A673 (cell line): ENCODE data around the gene MAB21L4. TPM values are rescaled to one million over a fixed set of nuclear protein-coding genes. Genes with fewer than 3 reads are reported as not detected.

Source experiments
- BruUV-seq: library from RNA; stranded (reverse); fragments of 400-500 nt; replicated peaks from 2 replicates; lab custom pipeline; 2021; lab: Mats Ljungman, UMichigan
- CTCF ChIA-PET: fragments of 300-600 bp; sonication (Branson Sonifier 250); formaldehyde crosslinking; loops from one replicate; lab custom pipeline; 2022; ENCODE audit warnings: antibody characterized with exemption; lab: Charles Lee
- POLR2A ChIA-PET: fragments of 300-600 bp; sonication (Branson Sonifier 250); formaldehyde crosslinking; loops from one replicate; lab custom pipeline; 2022; ENCODE audit warnings: antibody characterized with exemption; ENCODE audit not compliant: low non-redundant PET; lab: Charles Lee
- DNase-seq: peaks from one replicate; pipeline ENCODE4 v3.0.0-alpha.2; 2015; ENCODE audit warnings: low spot score
- H3K27ac ChIP-seq: fragments of 200-600 bp; sonication (generic); 2 replicates; pipeline ENCODE4 v1.5.1; 2016; ENCODE audit warnings: mixed run types, low read depth, mild to moderate bottlenecking, mixed read lengths, antibody characterized with exemption, low read length; ENCODE audit not compliant: poor library complexity, severe bottlenecking
- H3K27me3 ChIP-seq: fragments of 200-600 bp; sonication (generic); replicated peaks from 2 replicates; pipeline ENCODE4 v1.6.1; 2017; ENCODE audit warnings: mixed run types, low read depth, mild to moderate bottlenecking, mixed read lengths, antibody characterized with exemption, low read length; ENCODE audit not compliant: insufficient read depth, poor library complexity
- H3K36me3 ChIP-seq: fragments of 200-600 bp; sonication (generic); 2 replicates; pipeline ENCODE4 v1.6.1; 2016; ENCODE audit warnings: mixed run types, mild to moderate bottlenecking, mixed read lengths, antibody characterized with exemption, low read length; ENCODE audit not compliant: insufficient read depth, poor library complexity, severe bottlenecking
- H3K4me1 ChIP-seq: fragments of 200-600 bp; sonication (generic); 2 replicates; pipeline ENCODE4 v1.6.1; 2017; ENCODE audit warnings: mixed run types, mild to moderate bottlenecking, mixed read lengths, antibody characterized with exemption, low read length; ENCODE audit not compliant: insufficient read depth, poor library complexity, severe bottlenecking
- H3K4me3 ChIP-seq: fragments of 200-600 bp; sonication (generic); 2 replicates; pipeline ENCODE4 v1.5.1; 2016; ENCODE audit warnings: low read depth, mixed run types, mild to moderate bottlenecking, mixed read lengths, low read length; ENCODE audit not compliant: poor library complexity, severe bottlenecking
- H3K9me3 ChIP-seq: fragments of 200-600 bp; sonication (generic); 2 replicates; pipeline ENCODE4 v1.6.1; 2016; ENCODE audit warnings: mixed run types, low read depth, mild to moderate bottlenecking, mixed read lengths, antibody characterized with exemption, low read length; ENCODE audit not compliant: poor library complexity, severe bottlenecking
- EZH2 ChIP-seq: fragments of 200-600 bp; sonication (generic); IDR thresholded peaks from 2 replicates; pipeline ENCODE4 v1.6.1; 2017; ENCODE audit warnings: borderline replicate concordance, low read depth, mild to moderate bottlenecking, mixed read lengths, antibody characterized with exemption, low read length; ENCODE audit not compliant: poor library complexity, severe bottlenecking
- intact Hi-C: fragments of 100-400 bp; cut with micrococcal nuclease; formaldehyde crosslinking; loops from one replicate; pipeline ENCODE4 v1.10.0; 2022; ENCODE audit not compliant: unreplicated experiment
- total RNA-seq: library from RNA; stranded (reverse); gene quantifications from 2 replicates; pipeline ENCODE4 v1.2.3, GENCODE V29; 2021
- TF ChIP-seq, protein P1 (sequence below): fragments of 300-800, 200-600 bp; sonication (generic); conservative IDR thresholded peaks from 2 replicates; pipeline ENCODE4 v1.5.1; 2017; ENCODE audit warnings: low read depth, mild to moderate bottlenecking, antibody characterized with exemption, low read length, moderate library complexity, mixed read lengths

The MAB21L4 gene
- total RNA-seq, 1 experiment from 2014 or later = not detected

DNA sequence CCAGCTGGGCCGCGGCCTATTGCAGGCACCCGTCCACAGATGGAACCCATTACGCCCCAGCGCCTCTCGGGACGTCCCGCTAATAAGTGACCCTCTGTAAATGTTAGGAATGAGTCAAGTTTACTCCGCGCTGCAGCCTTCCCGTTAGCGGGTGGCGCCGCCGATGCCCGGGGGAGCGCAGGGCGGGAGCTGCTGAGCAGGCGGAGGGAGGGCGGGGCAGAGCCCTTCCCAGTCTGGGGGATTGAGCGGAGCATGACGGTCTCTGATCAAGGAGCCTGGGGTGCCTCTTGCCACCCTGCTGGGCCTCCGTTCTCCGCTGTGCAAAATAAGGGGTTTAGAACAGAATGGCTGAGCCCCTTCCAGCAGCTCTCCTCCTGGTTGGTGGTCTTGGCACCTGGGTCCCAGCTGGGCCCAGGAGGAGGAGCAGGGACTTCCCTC is 20.6 kb upstream of the MAB21L4 start:
- POLR2A ChIA-PET = no interaction called here
- no TSS peak for BruUV-seq
- H3K4me1 ChIP-seq = peaks cover 33% of the 10 kb centered on the region
- CTCF ChIA-PET = interaction anchor here (0.6 kb wide), 1 partner anchor 108 kb away, joined by 3 read pairs; no protein-coding TSS in a partner anchor
- TF ChIP-seq EZH2 = no peak
- H3K9me3 ChIP-seq = no peaks in the 10 kb centered on the region
- no peaks in the 10 kb centered on the region for H3K36me3 ChIP-seq
- peak overlapping the region; percentile 68 for H3K27ac ChIP-seq
- H3K4me3 ChIP-seq = peak overlapping the region; percentile 32
- no peaks in the 10 kb centered on the region for H3K27me3 ChIP-seq
- DNase-seq = peak; percentile 94
- intact Hi-C loops = loop anchor here (1.0 to 10.0 kb wide), 2 partner anchors 75 to 158 kb away; no protein-coding TSS in a partner anchor

DNA sequence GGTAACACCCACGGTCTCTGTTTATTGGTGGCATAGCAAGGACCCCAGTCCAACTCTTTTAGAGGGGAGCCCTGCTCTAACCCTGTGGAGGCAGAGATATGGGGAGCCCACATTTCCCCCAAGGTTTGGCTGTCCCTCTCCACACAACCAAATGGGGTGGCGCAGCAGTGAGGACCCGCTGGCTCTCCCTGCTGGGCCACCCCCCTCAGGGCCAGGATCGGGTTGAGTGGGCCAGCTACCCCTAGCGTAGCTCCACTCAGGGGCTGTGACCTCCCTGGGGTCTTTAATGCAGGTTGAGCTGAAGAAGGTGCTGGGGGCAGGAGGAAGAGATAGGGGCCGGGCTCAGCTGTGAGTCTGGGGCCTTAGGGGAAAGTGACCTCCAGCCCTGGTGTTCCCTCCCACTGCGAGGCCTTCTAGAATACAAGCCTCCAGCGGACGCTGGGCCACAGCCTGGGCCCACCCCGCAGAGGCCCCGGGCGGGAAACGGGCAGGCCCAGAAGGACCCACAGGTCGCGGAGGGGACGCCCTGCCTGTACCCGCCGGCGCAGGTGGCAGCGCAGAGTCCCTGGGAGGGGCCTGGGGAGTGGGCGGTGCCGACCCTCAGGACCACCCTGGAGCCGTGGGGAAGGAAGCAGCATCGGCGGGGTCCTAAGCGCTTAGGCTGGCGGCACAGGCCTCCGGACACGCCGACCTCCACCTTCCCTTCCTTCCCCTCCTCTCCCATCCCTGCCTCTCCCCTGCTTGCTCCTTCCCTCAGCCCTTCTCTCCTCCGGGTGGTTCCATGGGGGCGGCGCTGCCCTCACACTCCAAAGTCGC is 19.8 kb upstream of the MAB21L4 start:
- BruUV-seq = no TSS peak
- Histone ChIP-seq H3K36me3 (no peaks in the 10 kb centered on the region), H3K4me3 (no peak overlapping the region), H3K9me3 (no peaks in the 10 kb centered on the region), H3K27ac (no peak overlapping the region), H3K27me3 (no peaks in the 10 kb centered on the region), H3K4me1 (peaks cover 25% of the 10 kb centered on the region)
- CTCF ChIA-PET = no interaction called here
- intact Hi-C loops = loop anchor here (1.0 to 10.0 kb wide), 2 partner anchors 76 to 159 kb away; no protein-coding TSS in a partner anchor
- TF ChIP-seq, protein P1, sequence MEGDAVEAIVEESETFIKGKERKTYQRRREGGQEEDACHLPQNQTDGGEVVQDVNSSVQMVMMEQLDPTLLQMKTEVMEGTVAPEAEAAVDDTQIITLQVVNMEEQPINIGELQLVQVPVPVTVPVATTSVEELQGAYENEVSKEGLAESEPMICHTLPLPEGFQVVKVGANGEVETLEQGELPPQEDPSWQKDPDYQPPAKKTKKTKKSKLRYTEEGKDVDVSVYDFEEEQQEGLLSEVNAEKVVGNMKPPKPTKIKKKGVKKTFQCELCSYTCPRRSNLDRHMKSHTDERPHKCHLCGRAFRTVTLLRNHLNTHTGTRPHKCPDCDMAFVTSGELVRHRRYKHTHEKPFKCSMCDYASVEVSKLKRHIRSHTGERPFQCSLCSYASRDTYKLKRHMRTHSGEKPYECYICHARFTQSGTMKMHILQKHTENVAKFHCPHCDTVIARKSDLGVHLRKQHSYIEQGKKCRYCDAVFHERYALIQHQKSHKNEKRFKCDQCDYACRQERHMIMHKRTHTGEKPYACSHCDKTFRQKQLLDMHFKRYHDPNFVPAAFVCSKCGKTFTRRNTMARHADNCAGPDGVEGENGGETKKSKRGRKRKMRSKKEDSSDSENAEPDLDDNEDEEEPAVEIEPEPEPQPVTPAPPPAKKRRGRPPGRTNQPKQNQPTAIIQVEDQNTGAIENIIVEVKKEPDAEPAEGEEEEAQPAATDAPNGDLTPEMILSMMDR = no peak
- TF ChIP-seq EZH2 = no peak
- POLR2A ChIA-PET = no interaction called here
- no peak for DNase-seq

DNA sequence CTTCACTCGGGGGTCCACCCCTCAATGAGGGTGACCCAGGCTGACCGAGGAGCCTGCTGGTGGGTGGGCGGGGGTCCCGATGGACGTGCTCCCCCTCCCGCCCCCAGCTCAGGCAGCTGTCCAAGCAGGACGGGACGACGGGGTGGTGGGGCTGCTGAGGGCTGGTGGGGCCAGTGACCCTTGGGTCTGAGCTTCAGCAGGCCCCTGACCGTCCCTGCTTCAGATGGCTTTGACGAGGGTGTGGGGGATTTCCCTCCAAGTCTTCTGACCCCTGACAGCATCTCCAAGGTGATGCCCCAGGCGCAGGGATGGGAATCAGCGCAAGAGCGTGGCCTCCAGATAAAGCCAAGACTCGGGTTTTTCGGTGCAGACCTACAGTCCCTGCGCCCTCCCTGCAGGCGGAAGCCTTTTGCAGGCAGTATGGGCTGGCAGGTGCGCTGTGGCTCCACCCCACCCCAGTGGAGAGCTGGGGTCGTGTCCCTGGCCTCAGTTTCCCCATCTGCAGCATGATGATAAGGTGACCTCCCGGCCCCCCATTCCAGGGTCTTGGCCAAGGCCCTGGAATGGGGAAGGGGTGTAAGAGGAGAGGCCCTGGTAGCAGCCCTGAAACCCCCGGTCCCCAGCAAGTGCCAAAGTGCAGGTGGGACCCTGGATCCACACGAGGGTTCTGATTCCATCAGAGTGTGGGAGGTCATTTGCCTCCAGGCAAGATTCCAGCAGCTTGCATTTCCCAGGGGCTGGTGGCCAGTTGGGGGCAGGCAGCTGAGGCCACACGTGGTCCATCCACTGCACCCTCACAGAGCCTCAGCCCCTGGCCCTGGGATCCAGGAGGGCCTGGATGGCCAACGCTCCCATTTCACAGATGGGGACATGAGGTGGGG is 18.9 kb upstream of the MAB21L4 start:
- H3K27me3 ChIP-seq = no peaks in the 10 kb centered on the region
- H3K27ac ChIP-seq = no peak overlapping the region
- H3K36me3 ChIP-seq = no peaks in the 10 kb centered on the region
- peaks cover 24% of the 10 kb centered on the region for H3K4me1 ChIP-seq
- POLR2A ChIA-PET = no interaction called here
- DNase-seq = no peak
- no peaks in the 10 kb centered on the region for H3K9me3 ChIP-seq
- intact Hi-C loops = loop anchor here (10.0 kb wide), 1 partner anchor 160 kb away; no protein-coding TSS in a partner anchor
- CTCF ChIA-PET = interaction anchor here (0.7 to 1.0 kb wide), 5 partner anchors 9 to 235 kb away, joined by 3 to 6 read pairs (median 3); partner anchors contain the start of genes CROCC2 and PASK
- TF ChIP-seq, protein P1 = peak; percentile 27; the same call in 1 of the 2 replicates
- no peak for TF ChIP-seq EZH2
- BruUV-seq = no TSS peak
- no peak overlapping the region for H3K4me3 ChIP-seq
